ENCODE data around the gene GBX1. TPM values are rescaled to one million over a fixed set of nuclear protein-coding genes. Genes with fewer than 3 reads are reported as not detected.

The GBX1 gene
- total and polyA plus RNA-seq, 2 of the 4 experiments (the other 2 are of a cell fraction) = not detected

DNA sequence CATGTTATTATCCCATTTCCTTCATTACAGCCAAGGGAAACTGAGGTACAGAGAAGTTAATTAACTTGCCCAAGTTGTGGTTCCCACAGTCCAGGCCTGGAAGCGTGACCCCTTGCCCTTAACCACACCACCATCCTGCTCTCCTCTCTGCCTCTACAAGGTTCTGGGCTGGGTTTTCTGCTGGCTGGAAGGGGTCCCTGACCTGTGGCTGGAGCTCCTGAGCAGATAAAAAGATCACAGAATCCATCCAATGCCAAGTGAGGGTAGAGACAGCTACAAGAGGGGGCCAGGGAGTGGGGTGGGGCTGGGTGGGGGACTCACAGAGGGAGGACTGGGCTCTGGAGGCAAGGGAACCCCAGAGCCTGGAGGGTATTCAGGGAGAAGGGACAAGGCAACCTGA, 9.8 kb upstream of the GBX1 start:
- Histone ChIP-seq H3K36me3 (ENCODE audit: control insufficient read depth, insufficient read depth, low read length) (no peaks in the 10 kb centered on the region), H2AFZ (replicated peaks; ENCODE audit: low read length, poor library complexity) (no peak overlapping the region), H3K18ac (ENCODE audit: low read depth, low read length) (no peak overlapping the region), H3K4me2 (ENCODE audit: low read depth, low read length) (no peak overlapping the region), H3K56ac (ENCODE audit: extremely low read depth, insufficient read depth, low read length) (no peak overlapping the region), H2AK5ac (ENCODE audit: low read depth, low read length) (no peak overlapping the region), H3K4me3 (ENCODE audit: insufficient read depth, low read depth, low read length) (no peak overlapping the region), H3K79me1 (ENCODE audit: low read depth in 1 of 2, low read length in 2 of 2) (no peaks in the 10 kb centered on the region), H3K27ac (ENCODE audit: insufficient read depth, low read length) (no peak overlapping the region), H3K14ac (replicated peaks; ENCODE audit: low read depth, low read length) (no peak overlapping the region), H2BK15ac (ENCODE audit: low read depth, low read length) (no peak overlapping the region), H4K8ac (ENCODE audit: low read depth in 2 of 2, low read length in 2 of 2) (no peak overlapping the region), H3K9ac (ENCODE audit: low read depth, low read length) (no peak overlapping the region), H3K23ac (ENCODE audit: low read depth, low read length) (no peak overlapping the region), H2AK9ac (replicated peaks; ENCODE audit: low read depth, low read length, poor library complexity) (no peak overlapping the region), H3K4me1 (ENCODE audit: control insufficient read depth, insufficient read depth, low read length) (no peaks in the 10 kb centered on the region), H4K91ac (ENCODE audit: insufficient read depth, low read depth, low read length) (no peak overlapping the region), H2BK20ac (ENCODE audit: low read depth, low read length) (no peak overlapping the region), H4K5ac (ENCODE audit: low read depth, low read length) (no peak overlapping the region), H2BK5ac (ENCODE audit: low read depth, low read length, poor library complexity, severe bottlenecking) (no peak overlapping the region), H3K4ac (ENCODE audit: low read depth, low read length) (no peak overlapping the region), H3K27me3 (ENCODE audit: control insufficient read depth, insufficient read depth, low read length) (peaks cover 71% of the 10 kb centered on the region), H3K9me3 (ENCODE audit: control insufficient read depth, insufficient read depth, low read length) (no peaks in the 10 kb centered on the region; the same call in 1 of the 2 replicates), H2BK120ac (ENCODE audit: low read depth, low read length) (no peak overlapping the region), H4K20me1 (ENCODE audit: insufficient read depth, low read length) (no peaks in the 10 kb centered on the region), H3K9me1 (ENCODE audit: insufficient read depth, low read length) (no peaks in the 10 kb centered on the region)
- WGBS, 2 experiments (ENCODE audit: extremely low coverage in 2 of 2, insufficient read length in 1 of 2) = no CpG with 5 or more reads among the region's 1 CpG
- DNase-seq (no peak), ATAC-seq (ENCODE audit: low read depth) (no peak)
- CTCF ChIA-PET = no interaction called here
- POLR2A ChIA-PET (ENCODE audit: unreplicated experiment) = no interaction called here
- BruUV-seq (replicated peaks) = no TSS peak
- no peak for TF ChIP-seq RAD21 (IDR thresholded peaks at IDR 0.05; ENCODE audit: low read length)
- TF ChIP-seq NFE2L2 (IDR thresholded peaks at IDR 0.05; ENCODE audit: low read depth, low read length) = no peak
- TF ChIP-seq, protein P1, sequence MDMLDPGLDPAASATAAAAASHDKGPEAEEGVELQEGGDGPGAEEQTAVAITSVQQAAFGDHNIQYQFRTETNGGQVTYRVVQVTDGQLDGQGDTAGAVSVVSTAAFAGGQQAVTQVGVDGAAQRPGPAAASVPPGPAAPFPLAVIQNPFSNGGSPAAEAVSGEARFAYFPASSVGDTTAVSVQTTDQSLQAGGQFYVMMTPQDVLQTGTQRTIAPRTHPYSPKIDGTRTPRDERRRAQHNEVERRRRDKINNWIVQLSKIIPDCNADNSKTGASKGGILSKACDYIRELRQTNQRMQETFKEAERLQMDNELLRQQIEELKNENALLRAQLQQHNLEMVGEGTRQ (IDR thresholded peaks at IDR 0.05; ENCODE audit: low read depth, low read length) = no peak
- TF ChIP-seq MAFK (IDR thresholded peaks at IDR 0.05; ENCODE audit: low read depth, low read length) = no peak
- TF ChIP-seq RCOR1 (IDR thresholded peaks at IDR 0.05; ENCODE audit: insufficient replicate concordance, low read length) = no peak
- no peak for TF ChIP-seq SMC3 (IDR thresholded peaks at IDR 0.05; ENCODE audit: low read depth, low read length)
- intact Hi-C loops (cut with micrococcal nuclease) = no loop called here
- dilution Hi-C loops (cut with HindIII; ENCODE audit: low sequenced_read_pairs, unreplicated experiment) = no loop called here
- in situ Hi-C loops (cut with MboI; ENCODE audit: low sequenced_read_pairs) = no loop called here
